ENCODE data around the gene CERT1. TPM values are rescaled to one million over a fixed set of nuclear protein-coding genes. Genes with fewer than 3 reads are reported as not detected.
A peak's percentile ranks its signal among the peaks of the same experiment; 100 is the strongest.

The CERT1 gene
- total RNA-seq, 1 donor from 2014 or later: 45.4 TPM

DNA sequence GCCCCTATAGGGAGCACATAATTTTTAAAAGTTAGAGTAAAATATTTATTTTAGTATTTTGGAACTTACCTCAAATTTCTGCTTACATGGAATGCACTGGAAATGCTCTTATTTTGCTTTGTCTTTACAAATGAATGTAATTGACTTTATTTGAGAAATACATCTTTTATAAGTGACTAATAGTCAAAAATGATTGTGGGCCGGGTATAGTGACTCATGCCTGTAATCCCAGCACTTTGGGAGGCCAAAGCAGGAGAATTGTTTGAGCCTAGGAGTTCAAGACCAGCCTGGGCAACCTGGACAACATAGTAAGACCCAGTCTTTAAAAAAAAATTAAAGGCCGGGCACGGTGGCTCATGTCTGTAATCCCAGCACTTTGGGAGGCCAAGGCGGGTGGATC is 168.6 kb downstream of the CERT1 start:
- Mint-ChIP-seq H3K27ac (ENCODE audit: unreplicated experiment) (no peak overlapping the region), H3K9me3 (ENCODE audit: unreplicated experiment) (peaks cover 3% of the 10 kb centered on the region), H3K4me1 (ENCODE audit: low read depth, unreplicated experiment) (peaks cover 18% of the 10 kb centered on the region), H3K27me3 (ENCODE audit: unreplicated experiment) (peaks cover 7% of the 10 kb centered on the region), H3K4me3 (ENCODE audit: unreplicated experiment) (peak overlapping the region; percentile 52), H3K36me3 (ENCODE audit: unreplicated experiment) (peaks cover 6% of the 10 kb centered on the region)
- no peak for TF ChIP-seq CTCF (IDR thresholded peaks at IDR 0.05; ENCODE audit: partially characterized antibody, unreplicated experiment)
- DNase-seq: no peak

- H3K27ac Mint-ChIP-seq (ENCODE audit: unreplicated experiment): peak overlapping the region; percentile 15
- H3K9me3 Mint-ChIP-seq (ENCODE audit: unreplicated experiment): peaks cover 3% of the 10 kb centered on the region
- H3K4me3 Mint-ChIP-seq (ENCODE audit: unreplicated experiment): peak overlapping the region; percentile 80
- peaks cover 18% of the 10 kb centered on the region for H3K4me1 Mint-ChIP-seq (ENCODE audit: low read depth, unreplicated experiment)
- TF ChIP-seq CTCF (IDR thresholded peaks at IDR 0.05; ENCODE audit: partially characterized antibody, unreplicated experiment): no peak
- H3K36me3 Mint-ChIP-seq (ENCODE audit: unreplicated experiment): peaks cover 6% of the 10 kb centered on the region
- DNase-seq: no peak
- H3K27me3 Mint-ChIP-seq (ENCODE audit: unreplicated experiment): peaks cover 11% of the 10 kb centered on the region
These were observed 169.5 kb downstream of the CERT1 start for GRCh38 chr5:75341934-75342333.

DNA sequence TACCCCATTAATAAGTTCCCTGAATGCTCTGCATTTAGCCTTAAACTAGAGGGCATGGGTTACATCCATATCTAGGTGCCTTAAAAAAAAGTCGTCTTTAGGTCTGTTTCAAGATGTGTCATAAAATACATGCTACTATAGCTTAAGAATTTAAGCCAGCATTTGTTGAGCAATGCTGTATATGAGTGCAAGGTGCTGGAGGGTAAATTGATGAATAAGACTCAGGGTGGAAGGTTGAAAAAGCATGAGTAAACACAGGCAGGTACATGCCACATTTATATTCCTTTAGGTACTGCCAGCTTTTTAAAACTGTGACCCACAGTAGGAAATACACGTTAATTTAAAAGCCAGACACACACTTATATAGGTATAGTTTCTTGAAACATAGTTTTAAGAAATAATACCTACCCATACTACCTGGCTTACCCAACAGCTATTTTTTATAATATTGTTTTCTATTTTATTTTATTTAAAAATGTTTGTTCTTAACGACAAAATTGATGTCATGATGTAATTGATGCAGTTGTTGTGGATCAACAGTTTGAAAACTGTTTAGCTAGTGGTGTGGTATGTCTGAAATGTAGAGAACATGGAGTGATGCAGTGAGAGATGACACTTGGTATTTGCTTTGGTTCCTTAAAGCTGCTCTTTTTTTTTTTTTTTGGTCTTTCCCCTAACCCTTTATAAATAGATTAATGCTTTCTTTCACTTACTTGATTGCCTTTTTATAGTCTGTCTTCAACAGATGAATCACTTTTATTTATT is 170.5 kb downstream of the CERT1 start:
- TF ChIP-seq CTCF (IDR thresholded peaks at IDR 0.05; ENCODE audit: partially characterized antibody, unreplicated experiment): no peak
- H3K4me3 Mint-ChIP-seq (ENCODE audit: unreplicated experiment): peak overlapping the region; percentile 94

GRCh38 chr5:75338408-75338807 is 173.0 kb downstream of the CERT1 start:
- H3K27me3 Mint-ChIP-seq (ENCODE audit: unreplicated experiment): peaks cover 11% of the 10 kb centered on the region
- H3K27ac Mint-ChIP-seq (ENCODE audit: unreplicated experiment): no peak overlapping the region
- DNase-seq: no peak
- peaks cover 3% of the 10 kb centered on the region for H3K9me3 Mint-ChIP-seq (ENCODE audit: unreplicated experiment)
- no peak for TF ChIP-seq CTCF (IDR thresholded peaks at IDR 0.05; ENCODE audit: partially characterized antibody, unreplicated experiment)
- no peaks in the 10 kb centered on the region for H3K36me3 Mint-ChIP-seq (ENCODE audit: unreplicated experiment)
- peaks cover 18% of the 10 kb centered on the region for H3K4me1 Mint-ChIP-seq (ENCODE audit: low read depth, unreplicated experiment)
- no peak overlapping the region for H3K4me3 Mint-ChIP-seq (ENCODE audit: unreplicated experiment)

More for the DNA sequence above, 170.5 kb downstream of the CERT1 start:
- Mint-ChIP-seq H3K4me1 (ENCODE audit: low read depth, unreplicated experiment) (peaks cover 18% of the 10 kb centered on the region), H3K27me3 (ENCODE audit: unreplicated experiment) (peaks cover 11% of the 10 kb centered on the region), H3K27ac (ENCODE audit: unreplicated experiment) (peak overlapping the region; percentile 0), H3K9me3 (ENCODE audit: unreplicated experiment) (peaks cover 3% of the 10 kb centered on the region), H3K36me3 (ENCODE audit: unreplicated experiment) (peaks cover 5% of the 10 kb centered on the region)
- no peak for DNase-seq

GRCh38 chr5:75337366-75338021 is 173.9 kb downstream of the CERT1 start:
- Mint-ChIP-seq H3K4me3 (ENCODE audit: unreplicated experiment) (no peak overlapping the region), H3K4me1 (ENCODE audit: low read depth, unreplicated experiment) (peaks cover 18% of the 10 kb centered on the region), H3K36me3 (ENCODE audit: unreplicated experiment) (no peaks in the 10 kb centered on the region), H3K9me3 (ENCODE audit: unreplicated experiment) (peaks cover 3% of the 10 kb centered on the region), H3K27me3 (ENCODE audit: unreplicated experiment) (peaks cover 11% of the 10 kb centered on the region), H3K27ac (ENCODE audit: unreplicated experiment) (no peak overlapping the region)
- no peak for DNase-seq
- no peak for TF ChIP-seq CTCF (IDR thresholded peaks at IDR 0.05; ENCODE audit: partially characterized antibody, unreplicated experiment)

All from glutamatergic neuron (in vitro differentiated cells).